ENCODE results near the gene OTOS. TPM values are rescaled to one million over a fixed set of nuclear protein-coding genes. Genes with fewer than 3 reads are reported as not detected.

Gene OTOS
- total RNA-seq, 1 donor from 2014 or later = not detected

- Mint-ChIP-seq H3K36me3 (ENCODE audit: low read depth, unreplicated experiment) (no peaks in the 10 kb centered on the region), H3K27me3 (ENCODE audit: low read depth, unreplicated experiment) (peaks cover 30% of the 10 kb centered on the region), H3K27ac (ENCODE audit: unreplicated experiment) (no peak overlapping the region), H3K4me1 (ENCODE audit: low read depth, unreplicated experiment) (peaks cover 3% of the 10 kb centered on the region), H3K4me3 (ENCODE audit: unreplicated experiment) (no peak overlapping the region), H3K9me3 (ENCODE audit: unreplicated experiment) (no peaks in the 10 kb centered on the region)
- no peak overlapping the region for H3K27ac ChIP-seq (ENCODE audit: low read depth, low read length)
- H2AFZ ChIP-seq (ENCODE audit: low read depth, low read length) = peak overlapping the region; percentile 77
- DNase-seq (ENCODE audit: low read depth) = no peak
- H3K4me2 ChIP-seq (ENCODE audit: low read length) = peak overlapping the region; percentile 32
- FAIRE-seq = no peak
- no peak for TF ChIP-seq EZH2 (IDR thresholded peaks at IDR 0.05; ENCODE audit: insufficient read depth, low read length)
- TF ChIP-seq CTCF (IDR thresholded peaks at IDR 0.05; ENCODE audit: insufficient read depth, low read depth, low read length) = peak; percentile 76
- H3K36me3 ChIP-seq (ENCODE audit: insufficient read depth, low read length) = no peaks in the 10 kb centered on the region
- no peaks in the 10 kb centered on the region for H3K9me3 ChIP-seq (ENCODE audit: insufficient read depth, low read depth, low read length)
- peaks cover 4% of the 10 kb centered on the region for H3K27me3 ChIP-seq (ENCODE audit: insufficient read depth, low read length)
- H3K4me3 ChIP-seq (ENCODE audit: insufficient read depth, low read depth, low read length) = no peak overlapping the region
- no peaks in the 10 kb centered on the region for H3K79me2 ChIP-seq (ENCODE audit: insufficient read depth, low read length)
- H3K9ac ChIP-seq (ENCODE audit: low read length) = no peak overlapping the region
- no peaks in the 10 kb centered on the region for H4K20me1 ChIP-seq (ENCODE audit: insufficient read depth, low read length)
- H3K4me1 ChIP-seq (ENCODE audit: insufficient read depth, low read length) = no peaks in the 10 kb centered on the region
Measured at GRCh38 chr2:240143801-240144648, 3.6 kb upstream of the OTOS start.

- DNase-seq (ENCODE audit: low read depth) = no peak
- FAIRE-seq = no peak
- no peak overlapping the region for H3K4me3 Mint-ChIP-seq (ENCODE audit: unreplicated experiment)
- H3K9me3 Mint-ChIP-seq (ENCODE audit: unreplicated experiment) = no peaks in the 10 kb centered on the region
- H3K4me1 Mint-ChIP-seq (ENCODE audit: low read depth, unreplicated experiment) = peaks cover 3% of the 10 kb centered on the region
- Histone ChIP-seq H3K9me3 (ENCODE audit: insufficient read depth, low read depth, low read length) (no peaks in the 10 kb centered on the region), H3K9ac (ENCODE audit: low read length) (no peak overlapping the region), H2AFZ (ENCODE audit: low read depth, low read length) (no peak overlapping the region), H3K79me2 (ENCODE audit: insufficient read depth, low read length) (no peaks in the 10 kb centered on the region), H3K4me2 (ENCODE audit: low read length) (peak overlapping the region; percentile 32), H4K20me1 (ENCODE audit: insufficient read depth, low read length) (no peaks in the 10 kb centered on the region), H3K4me1 (ENCODE audit: insufficient read depth, low read length) (no peaks in the 10 kb centered on the region), H3K27me3 (ENCODE audit: insufficient read depth, low read length) (peaks cover 4% of the 10 kb centered on the region), H3K36me3 (ENCODE audit: insufficient read depth, low read length) (no peaks in the 10 kb centered on the region), H3K27ac (ENCODE audit: low read depth, low read length) (no peak overlapping the region), H3K4me3 (ENCODE audit: insufficient read depth, low read depth, low read length) (no peak overlapping the region)
- TF ChIP-seq CTCF (IDR thresholded peaks at IDR 0.05; ENCODE audit: insufficient read depth, low read depth, low read length) (no peak), EZH2 (IDR thresholded peaks at IDR 0.05; ENCODE audit: insufficient read depth, low read length) (no peak)
- peaks cover 28% of the 10 kb centered on the region for H3K27me3 Mint-ChIP-seq (ENCODE audit: low read depth, unreplicated experiment)
- no peak overlapping the region for H3K27ac Mint-ChIP-seq (ENCODE audit: unreplicated experiment)
- H3K36me3 Mint-ChIP-seq (ENCODE audit: low read depth, unreplicated experiment) = no peaks in the 10 kb centered on the region
Measured at GRCh38 chr2:240143276-240143675, 2.8 kb upstream of the OTOS start.

GRCh38 chr2:240142859-240143258 is 2.4 kb upstream of the OTOS start:
- TF ChIP-seq CTCF (IDR thresholded peaks at IDR 0.05; ENCODE audit: insufficient read depth, low read depth, low read length) (no peak), EZH2 (IDR thresholded peaks at IDR 0.05; ENCODE audit: insufficient read depth, low read length) (no peak)
- H2AFZ ChIP-seq (ENCODE audit: low read depth, low read length) = no peak overlapping the region
- no peak for DNase-seq (ENCODE audit: low read depth)
- FAIRE-seq = no peak
- H3K4me1 ChIP-seq (ENCODE audit: insufficient read depth, low read length) = no peaks in the 10 kb centered on the region
- H3K27me3 ChIP-seq (ENCODE audit: insufficient read depth, low read length) = peaks cover 4% of the 10 kb centered on the region
- Mint-ChIP-seq H3K4me1 (ENCODE audit: low read depth, unreplicated experiment) (peaks cover 2% of the 10 kb centered on the region), H3K36me3 (ENCODE audit: low read depth, unreplicated experiment) (no peaks in the 10 kb centered on the region), H3K4me3 (ENCODE audit: unreplicated experiment) (no peak overlapping the region), H3K27ac (ENCODE audit: unreplicated experiment) (no peak overlapping the region), H3K27me3 (ENCODE audit: low read depth, unreplicated experiment) (peaks cover 28% of the 10 kb centered on the region), H3K9me3 (ENCODE audit: unreplicated experiment) (no peaks in the 10 kb centered on the region)
- H3K4me3 ChIP-seq (ENCODE audit: insufficient read depth, low read depth, low read length) = no peak overlapping the region
- H3K9ac ChIP-seq (ENCODE audit: low read length) = no peak overlapping the region
- H3K27ac ChIP-seq (ENCODE audit: low read depth, low read length) = no peak overlapping the region
- H3K4me2 ChIP-seq (ENCODE audit: low read length) = no peak overlapping the region
- H3K36me3 ChIP-seq (ENCODE audit: insufficient read depth, low read length) = no peaks in the 10 kb centered on the region
- no peaks in the 10 kb centered on the region for H3K9me3 ChIP-seq (ENCODE audit: insufficient read depth, low read depth, low read length)
- H3K79me2 ChIP-seq (ENCODE audit: insufficient read depth, low read length) = no peaks in the 10 kb centered on the region
- H4K20me1 ChIP-seq (ENCODE audit: insufficient read depth, low read length) = no peaks in the 10 kb centered on the region
